Transverse colon (tissue), 4 donors: ENCODE data around the gene THADA. TPM values are rescaled to one million over a fixed set of nuclear protein-coding genes. Genes with fewer than 3 reads are reported as not detected.
"Not testable (repeated sequence)": the region's sequence is repeated elsewhere in the genome, so short reads cannot be mapped to it uniquely, and the experiment has no call there.

Experiments used
- DNase-seq: peaks from one replicate; pipeline ENCODE4 v3.0.0-alpha.2; 2019
- H3K27ac ChIP-seq, 4 donors: fragments of 200-600 bp; sonication (generic); 2 replicates each; pipeline ENCODE4 v1.5.1; 2016 to 2018; ENCODE audit warnings: inconsistent platforms in 4 of 4
- H3K27me3 ChIP-seq: fragments of 200-600 bp; sonication (generic); 2 replicates; pipeline ENCODE4 v1.5.1; 2017; ENCODE audit warnings: inconsistent platforms
- H3K36me3 ChIP-seq, 4 donors: fragments of 200-600 bp; sonication (generic); 2 replicates each; pipeline ENCODE4 v1.5.1; 2017 to 2019; ENCODE audit warnings: inconsistent platforms in 4 of 4
- H3K4me1 ChIP-seq, 4 donors: fragments of 200-600 bp; sonication (generic); 2 replicates each; pipeline ENCODE4 v1.5.1; 2017 to 2020; ENCODE audit warnings: inconsistent platforms in 4 of 4
- H3K4me3 ChIP-seq, 4 donors: fragments of 200-600 bp; sonication (generic); 1 replicate in 1 of 4; 2 replicates in 3 of 4; pipeline versions ENCODE4 v1.5.1 to v1.6.1; 2017 to 2019; ENCODE audit warnings: inconsistent platforms in 4 of 4
- H3K9me3 ChIP-seq, 2 donors: fragments of 200-600 bp; sonication (generic); 2 replicates each; pipeline ENCODE4 v1.5.1; 2017 to 2019; ENCODE audit warnings: inconsistent platforms in 2 of 2
- EP300 ChIP-seq: sonication (generic); formaldehyde crosslinking; IDR thresholded peaks from one replicate; pipeline ENCODE4 v1.6.1; 2017; ENCODE audit warnings: antibody characterized with exemption, low read depth
- POLR2A ChIP-seq: fragments of 450-650 bp; IDR thresholded peaks from one replicate; pipeline ENCODE4 v1.6.1; 2016; ENCODE audit warnings: antibody characterized with exemption, mild to moderate bottlenecking, moderate library complexity
- POLR2AphosphoS5 ChIP-seq, 3 donors: sonication (generic); formaldehyde crosslinking; IDR thresholded peaks; one replicate each; pipeline ENCODE4 v1.6.1; 2016; ENCODE audit warnings: antibody characterized with exemption in 3 of 3
- WGBS, 2 donors: methylation state at CpG; one replicate each; pipeline ENCODE4 v1.1.5; 2018; ENCODE audit warnings: low coverage in 1 of 2; 5-methylcytosine and 5-hydroxymethylcytosine counted together
- in situ Hi-C, 4 donors: fragments of 200-750 bp; cut with MboI; loops; one replicate each; pipeline versions ENCODE4 v1.15.0 to v1.15.1; 2017; ENCODE audit warnings: low sequenced_read_pairs in 3 of 4, low pct_ligation_motif_present in 1 of 4, low pct_unique_long_range_greater_than_20kb in 1 of 4
- intact Hi-C: fragments of 100-400 bp; cut with DNase I; formaldehyde crosslinking; loops from one replicate; pipeline ENCODE4 v1.15.1; 2023; ENCODE audit warnings: low total_unique reads
- total RNA-seq, 4 donors: library from RNA; depleted of rRNA; stranded (reverse); fragments of >200 nt; gene quantifications; one replicate each; pipeline ENCODE4 v1.1.0, GENCODE V29; 2016
- TF ChIP-seq, protein P1 (sequence below), 5 experiments: fragments of 200-600 bp in 3 of 5; fragments of 450-650 bp in 2 of 5; sonication (generic) in 3 of 5; IDR thresholded peaks; 1 replicate in 2 of 5; 2 replicates in 3 of 5; pipeline ENCODE4 v1.5.1; 2016 to 2017; ENCODE audit warnings: antibody characterized with exemption in 5 of 5, inconsistent platforms in 3 of 5, mild to moderate bottlenecking in 2 of 5, moderate library complexity in 1 of 5

THADA gene
- total RNA-seq, 4 donors from 2014 or later = 21.7 to 78.6 (median 28.1) TPM

DNA sequence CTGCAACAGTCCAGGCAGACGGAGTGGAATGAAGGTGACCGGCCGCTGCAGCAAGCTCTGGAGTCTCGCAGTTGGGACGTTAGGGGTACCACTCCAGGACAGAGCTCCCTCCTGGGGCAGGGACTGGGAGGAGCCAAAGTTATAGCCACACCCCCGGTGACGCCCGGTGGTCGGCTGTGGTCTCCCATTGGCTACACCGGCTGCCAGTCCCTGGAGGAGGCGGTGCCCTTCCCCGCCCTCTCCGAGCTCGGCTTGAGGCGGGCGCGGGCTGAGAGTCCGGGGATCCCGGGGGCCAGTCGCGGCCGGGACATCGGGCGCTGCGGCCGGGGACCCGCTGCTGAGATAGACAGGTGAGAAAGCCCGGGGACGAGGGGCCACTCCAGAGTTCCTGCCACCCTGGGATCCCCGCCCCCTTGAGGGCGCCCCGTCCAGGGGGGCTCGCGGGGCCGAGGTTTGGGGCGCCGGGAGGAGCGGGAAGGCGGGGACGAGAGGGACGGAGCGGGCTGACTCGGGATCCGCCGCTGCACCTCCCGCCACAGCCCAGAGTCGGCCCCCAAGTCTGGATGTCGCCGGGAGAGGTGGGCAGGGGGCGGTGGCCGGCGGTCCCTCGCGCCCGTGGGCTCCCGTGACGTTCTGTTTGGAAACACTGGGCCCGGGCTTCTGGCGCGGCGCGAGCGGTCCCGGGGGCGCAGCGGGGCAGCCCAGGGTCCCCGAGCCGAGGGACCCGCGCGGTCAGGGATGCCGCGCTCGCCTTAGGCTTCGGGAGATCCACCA is 41.4 kb upstream of the THADA start, which contains the start of gene PLEKHH2:
TSS of gene PLEKHH2 (plus strand) at position 231 of the 774 bp plus-strand sequence. CDS start 7,414 bp downstream, outside the sequence.
- peak within 1 kb of the TSS; percentile 76 to 87 (median 82) for H3K27ac ChIP-seq
- in situ Hi-C loops = loop anchor here in 1 of 4 donors (10.0 kb wide), 1 partner anchor 138 kb away; the partner anchor contains the start of gene DYNC2LI1
- TF ChIP-seq POLR2AphosphoS5 (IDR thresholded peaks at IDR 0.05) (peak; percentile 56 to 81 (median 79)), EP300 (no peak), POLR2A (peak; percentile 64)
- TF ChIP-seq, protein P1, sequence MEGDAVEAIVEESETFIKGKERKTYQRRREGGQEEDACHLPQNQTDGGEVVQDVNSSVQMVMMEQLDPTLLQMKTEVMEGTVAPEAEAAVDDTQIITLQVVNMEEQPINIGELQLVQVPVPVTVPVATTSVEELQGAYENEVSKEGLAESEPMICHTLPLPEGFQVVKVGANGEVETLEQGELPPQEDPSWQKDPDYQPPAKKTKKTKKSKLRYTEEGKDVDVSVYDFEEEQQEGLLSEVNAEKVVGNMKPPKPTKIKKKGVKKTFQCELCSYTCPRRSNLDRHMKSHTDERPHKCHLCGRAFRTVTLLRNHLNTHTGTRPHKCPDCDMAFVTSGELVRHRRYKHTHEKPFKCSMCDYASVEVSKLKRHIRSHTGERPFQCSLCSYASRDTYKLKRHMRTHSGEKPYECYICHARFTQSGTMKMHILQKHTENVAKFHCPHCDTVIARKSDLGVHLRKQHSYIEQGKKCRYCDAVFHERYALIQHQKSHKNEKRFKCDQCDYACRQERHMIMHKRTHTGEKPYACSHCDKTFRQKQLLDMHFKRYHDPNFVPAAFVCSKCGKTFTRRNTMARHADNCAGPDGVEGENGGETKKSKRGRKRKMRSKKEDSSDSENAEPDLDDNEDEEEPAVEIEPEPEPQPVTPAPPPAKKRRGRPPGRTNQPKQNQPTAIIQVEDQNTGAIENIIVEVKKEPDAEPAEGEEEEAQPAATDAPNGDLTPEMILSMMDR (IDR thresholded peaks at IDR 0.05) = no peak
- H3K4me1 ChIP-seq = peaks cover 0 to 29% (median 9%) of the 10 kb centered on the region in 4 donors
- no peaks in the 10 kb centered on the region for H3K36me3 ChIP-seq
- DNase-seq = peak; percentile 91
- intact Hi-C loops = no loop called here
- H3K9me3 ChIP-seq = no peaks in the 10 kb centered on the region
- 0 to 1% methylated on average over 1 to 55 of the region's 75 CpGs for WGBS, 2 donors
- peaks cover 30% of the 10 kb centered on the region for H3K27me3 ChIP-seq
- peak within 1 kb of the TSS; percentile 51 to 91 (median 68) for H3K4me3 ChIP-seq

DNA sequence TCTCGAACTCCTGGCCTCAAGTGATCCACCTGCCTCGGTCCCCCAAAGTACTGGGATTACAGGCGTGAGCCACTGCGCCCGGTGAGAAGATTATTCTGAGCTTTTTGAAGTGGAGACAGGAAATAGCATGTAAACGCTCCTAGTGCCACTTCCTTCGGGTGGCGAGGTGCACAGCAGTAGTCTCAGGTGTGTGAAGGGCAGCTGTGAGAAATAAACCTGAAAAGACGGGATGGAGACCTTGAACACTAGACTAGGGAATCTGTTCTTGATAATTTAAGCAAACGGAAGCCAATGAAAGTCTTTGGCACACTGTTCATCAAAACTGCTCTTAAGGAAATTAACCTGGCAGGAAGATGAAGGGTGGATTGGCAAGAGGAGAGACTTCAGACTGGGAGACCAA is 40.8 kb upstream of the THADA start:
- 10 to 28% methylated on average over 5 to 10 of the region's 10 CpGs for WGBS, 2 donors
- Histone ChIP-seq H3K36me3 (no peaks in the 10 kb centered on the region), H3K27ac (peak overlapping the region; percentile 76 to 87 (median 82)), H3K27me3 (peaks cover 33% of the 10 kb centered on the region), H3K9me3 (no peaks in the 10 kb centered on the region), H3K4me1 (peaks cover 0 to 29% (median 9%) of the 10 kb centered on the region in 4 donors), H3K4me3 (peak overlapping the region in 3 of 4 donors; percentile 51 to 91 (median 76))
- TF ChIP-seq, protein P1 (IDR thresholded peaks at IDR 0.05) = no peak
- TF ChIP-seq POLR2AphosphoS5 (IDR thresholded peaks at IDR 0.05) = no peak
- TF ChIP-seq POLR2A = no peak
- no peak for TF ChIP-seq EP300
- intact Hi-C loops = no loop called here
- in situ Hi-C loops = loop anchor here in 1 of 4 donors (10.0 kb wide), 1 partner anchor 138 kb away; the partner anchor contains the start of gene DYNC2LI1
- no peak for DNase-seq

DNA sequence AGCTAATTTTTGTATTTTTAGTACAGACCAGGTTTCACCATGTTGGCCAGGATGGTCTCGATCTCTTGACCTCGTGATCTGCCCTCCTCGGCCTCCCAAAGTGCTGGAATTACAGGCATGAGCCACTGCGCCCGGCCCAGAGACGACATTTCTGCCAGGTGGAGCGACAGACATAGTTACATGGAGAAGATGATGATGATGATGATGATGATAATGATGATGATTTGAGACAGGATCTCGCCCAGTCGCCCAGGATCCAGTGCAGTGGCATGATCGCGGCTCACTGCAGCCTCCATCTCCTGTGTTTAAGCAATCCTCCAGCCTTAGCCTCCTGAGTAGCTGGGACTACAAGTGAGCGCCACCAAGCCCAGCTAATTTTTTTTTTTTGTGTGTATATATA is 40.3 kb upstream of the THADA start:
- in situ Hi-C loops = loop anchor here in 1 of 4 donors (10.0 kb wide), 1 partner anchor 139 kb away; the partner anchor contains the start of gene DYNC2LI1
- DNase-seq, H3K27ac ChIP-seq, H3K36me3 ChIP-seq, H3K9me3 ChIP-seq, H3K4me3 ChIP-seq, intact Hi-C loops: not testable (repeated sequence)
- Histone ChIP-seq H3K27me3 (peaks cover 33% of the 10 kb centered on the region), H3K4me1 (peaks cover 0 to 29% (median 9%) of the 10 kb centered on the region in 4 donors)
- 89 to 100% methylated on average over 4 to 12 of the region's 12 CpGs for WGBS, 2 donors

DNA sequence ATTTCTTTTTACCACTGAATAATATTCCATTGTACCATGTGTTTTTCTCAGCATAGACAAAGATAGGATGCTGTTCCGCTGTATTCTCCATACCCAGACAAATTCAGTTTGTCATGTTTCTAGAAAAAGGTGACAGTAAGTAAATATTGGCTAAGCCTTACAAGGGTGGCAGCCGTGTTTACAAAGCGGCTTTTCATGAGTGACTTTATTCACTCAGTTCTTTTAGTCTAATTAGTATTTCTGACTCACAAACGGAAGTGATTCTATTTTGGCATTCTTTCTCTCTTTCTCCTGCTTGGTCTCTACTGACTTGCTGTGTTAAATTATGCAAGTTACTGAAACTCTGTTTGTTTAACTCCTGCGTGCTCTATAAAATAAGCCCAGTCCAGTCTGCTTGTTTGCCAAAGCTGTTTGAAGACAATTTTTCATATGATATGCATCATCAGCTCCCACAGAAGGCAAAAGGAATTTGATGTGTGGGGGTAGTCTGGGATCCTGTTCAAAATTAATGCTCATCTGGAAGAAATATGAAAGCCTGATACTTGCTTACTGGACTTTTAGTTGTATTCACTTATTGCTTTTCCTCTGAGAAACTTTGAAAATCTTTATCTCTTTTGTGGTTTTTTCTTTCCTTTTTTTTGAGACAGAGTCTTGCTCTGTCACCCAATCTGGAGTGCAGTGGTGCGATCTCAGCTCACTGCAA is 38.9 kb upstream of the THADA start:
- peak overlapping the region in 2 of 4 donors; percentile 5 to 35 for H3K27ac ChIP-seq
- TF ChIP-seq POLR2A = no peak
- no peak for TF ChIP-seq POLR2AphosphoS5 (IDR thresholded peaks at IDR 0.05)
- TF ChIP-seq, protein P1 (IDR thresholded peaks at IDR 0.05) = no peak
- TF ChIP-seq EP300 = no peak
- H3K36me3 ChIP-seq = no peaks in the 10 kb centered on the region
- peaks cover 33% of the 10 kb centered on the region for H3K27me3 ChIP-seq
- H3K4me3 ChIP-seq = no peak overlapping the region
- no peak for DNase-seq
- peaks cover 0 to 29% (median 9%) of the 10 kb centered on the region in 4 donors for H3K4me1 ChIP-seq
- 33 to 37% methylated on average over 6 of the region's 6 CpGs for whole genome bisulfite sequencing, 2 donors
- in situ Hi-C loops (loop anchor here in 1 of 4 donors (10.0 kb wide), 1 partner anchor 140 kb away; the partner anchor contains the start of gene DYNC2LI1), intact Hi-C loops (no loop called here)
- no peaks in the 10 kb centered on the region for H3K9me3 ChIP-seq
